ENCODE data around the gene SMIM29. TPM values are rescaled to one million over a fixed set of nuclear protein-coding genes. Genes with fewer than 3 reads are reported as not detected.

The SMIM29 gene
- total RNA-seq, 1 donor from 2014 or later = 25.8 TPM

DNA sequence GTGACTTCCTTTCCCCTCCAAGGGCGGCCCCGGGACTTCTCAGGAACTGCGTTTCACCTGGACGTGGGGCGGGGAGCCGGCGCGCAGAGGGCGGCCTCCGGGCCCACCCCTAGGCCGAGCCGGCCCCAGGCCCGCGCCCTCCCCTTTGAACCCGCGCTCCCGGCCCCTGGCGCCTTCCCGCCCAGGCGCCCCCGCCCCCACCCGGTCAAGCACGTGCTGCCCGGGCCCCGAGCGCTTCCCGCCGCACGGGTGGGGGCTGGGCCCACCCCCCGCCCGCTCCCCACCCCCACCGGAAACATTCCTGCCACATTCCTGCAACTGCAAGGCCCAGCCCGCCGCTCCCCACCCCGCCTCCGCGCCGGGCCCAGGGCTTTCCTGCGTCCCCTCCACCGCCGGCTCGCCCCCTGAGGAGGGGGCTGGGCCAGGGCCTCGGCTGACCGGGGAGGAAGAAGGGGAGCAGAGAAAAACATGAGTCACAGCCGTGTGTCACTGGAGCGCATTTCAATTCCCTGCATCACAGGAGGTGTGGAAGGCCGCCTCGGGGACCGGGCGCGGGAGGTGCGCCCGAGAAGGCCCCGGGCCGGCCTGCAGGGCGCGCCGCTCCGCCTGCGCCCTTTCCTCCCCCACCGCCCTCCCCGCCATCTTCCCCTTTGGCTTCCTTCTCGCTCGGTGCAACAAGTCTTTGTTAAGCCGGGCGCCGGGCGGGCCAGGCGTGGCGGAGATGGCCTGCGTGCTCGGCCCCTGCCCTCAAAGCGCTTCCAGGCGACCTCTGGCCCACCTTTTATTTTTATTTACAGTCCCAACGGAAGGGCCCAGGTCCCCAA lies 13.3 kb downstream of the SMIM29 start:
- TF ChIP-seq, protein P1, sequence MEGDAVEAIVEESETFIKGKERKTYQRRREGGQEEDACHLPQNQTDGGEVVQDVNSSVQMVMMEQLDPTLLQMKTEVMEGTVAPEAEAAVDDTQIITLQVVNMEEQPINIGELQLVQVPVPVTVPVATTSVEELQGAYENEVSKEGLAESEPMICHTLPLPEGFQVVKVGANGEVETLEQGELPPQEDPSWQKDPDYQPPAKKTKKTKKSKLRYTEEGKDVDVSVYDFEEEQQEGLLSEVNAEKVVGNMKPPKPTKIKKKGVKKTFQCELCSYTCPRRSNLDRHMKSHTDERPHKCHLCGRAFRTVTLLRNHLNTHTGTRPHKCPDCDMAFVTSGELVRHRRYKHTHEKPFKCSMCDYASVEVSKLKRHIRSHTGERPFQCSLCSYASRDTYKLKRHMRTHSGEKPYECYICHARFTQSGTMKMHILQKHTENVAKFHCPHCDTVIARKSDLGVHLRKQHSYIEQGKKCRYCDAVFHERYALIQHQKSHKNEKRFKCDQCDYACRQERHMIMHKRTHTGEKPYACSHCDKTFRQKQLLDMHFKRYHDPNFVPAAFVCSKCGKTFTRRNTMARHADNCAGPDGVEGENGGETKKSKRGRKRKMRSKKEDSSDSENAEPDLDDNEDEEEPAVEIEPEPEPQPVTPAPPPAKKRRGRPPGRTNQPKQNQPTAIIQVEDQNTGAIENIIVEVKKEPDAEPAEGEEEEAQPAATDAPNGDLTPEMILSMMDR (IDR thresholded peaks at IDR 0.05) = no peak
- CTCF ChIA-PET = no interaction called here

DNA sequence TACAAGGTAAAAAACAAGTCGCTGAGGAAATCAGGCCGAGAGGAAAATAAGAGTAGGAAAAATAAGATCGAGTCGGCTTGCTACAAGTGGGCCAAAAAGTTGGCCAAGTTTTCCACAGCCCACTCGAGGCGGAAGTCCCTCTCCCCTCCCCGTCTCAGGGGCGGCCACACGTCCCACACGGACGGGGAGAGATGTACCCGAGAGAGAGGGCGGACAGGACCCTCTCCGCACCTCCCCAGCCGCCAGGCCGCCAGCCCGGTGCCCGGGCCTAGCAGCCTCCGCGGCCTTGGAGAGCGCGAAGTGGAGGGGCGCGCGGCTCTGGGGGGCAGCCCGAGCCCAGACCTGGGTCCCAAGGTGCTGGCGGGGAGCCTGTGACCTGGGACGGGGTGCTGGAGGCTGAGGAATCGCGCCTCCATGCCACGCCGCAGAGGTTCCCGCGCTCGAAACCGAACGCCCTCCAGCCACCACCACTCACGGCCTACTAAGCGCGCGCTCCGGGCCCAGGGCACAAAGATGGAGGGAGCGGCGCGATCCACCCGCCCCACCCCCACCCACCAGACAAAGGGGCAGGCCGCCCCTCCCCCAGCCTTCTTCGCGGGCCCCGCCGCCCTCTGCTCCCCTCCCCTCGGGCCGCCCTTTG lies 14.0 kb downstream of the SMIM29 start:
- Mint-ChIP-seq H3K36me3 (ENCODE audit: low read depth) (peaks cover 11% of the 10 kb centered on the region), H3K4me3 (peak overlapping the region; percentile 64), H3K27me3 (no peaks in the 10 kb centered on the region), H3K27ac (peak overlapping the region; percentile 67), H3K4me1 (peaks cover 37% of the 10 kb centered on the region), H3K9me3 (no peaks in the 10 kb centered on the region)
- ChIA-PET POLR2A (interaction anchor here (3.5 kb wide), 1 partner anchor 11 kb away, joined by 26 read pairs; no protein-coding TSS in a partner anchor), CTCF (no interaction called here)
- ATAC-seq (ENCODE audit: low read depth) (no peak), DNase-seq (no peak)
- TF ChIP-seq, protein P1 (IDR thresholded peaks at IDR 0.05) = no peak
- intact Hi-C loops (cut with micrococcal nuclease) = loop anchor here (5.0 kb wide), 1 partner anchor 1023 kb away; the partner anchor contains the start of gene ZNF76

More for the DNA sequence above, 13.3 kb downstream of the SMIM29 start:
- Mint-ChIP-seq H3K27me3 (no peaks in the 10 kb centered on the region), H3K4me3 (peak overlapping the region; percentile 84), H3K4me1 (peaks cover 40% of the 10 kb centered on the region), H3K9me3 (no peaks in the 10 kb centered on the region), H3K36me3 (ENCODE audit: low read depth) (peaks cover 16% of the 10 kb centered on the region), H3K27ac (peak overlapping the region; percentile 95)
- ATAC-seq (ENCODE audit: low read depth) (peak; percentile 22), DNase-seq (peak; percentile 58)
- intact Hi-C loops (cut with micrococcal nuclease) = loop anchor here (1.0 to 5.0 kb wide), 4 partner anchors 11 to 1022 kb away; partner anchors contain the start of genes SNRPC and ZNF76
- POLR2A ChIA-PET = interaction anchor here (0.9 to 3.5 kb wide), 18 partner anchors 9 to 1160 kb away, joined by 3 to 297 read pairs (median 10); partner anchors contain the start of genes HLA-DPB1, NUDT3, RPS10 and SMIM29

DNA sequence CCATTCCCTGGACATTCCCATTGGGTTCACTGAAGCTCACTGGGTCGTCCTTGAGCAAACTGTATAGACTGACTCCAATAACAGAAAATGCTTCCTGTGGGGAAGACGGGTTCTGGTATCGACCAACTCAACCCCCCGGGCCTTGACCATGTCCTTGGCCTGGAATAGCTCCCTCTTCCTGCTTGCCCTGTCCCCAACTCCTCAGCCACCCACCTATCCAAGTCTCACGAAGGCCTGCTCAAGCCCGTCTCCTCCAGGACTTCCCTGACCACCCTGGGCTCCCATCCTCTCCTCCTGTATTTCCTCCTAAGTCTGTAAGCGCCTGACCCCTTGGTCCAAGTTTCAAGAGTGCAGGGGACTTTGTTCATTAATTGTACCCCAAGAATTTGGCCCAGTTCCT lies 14.9 kb downstream of the SMIM29 start:
- ChIA-PET CTCF (no interaction called here), POLR2A (interaction anchor here (0.9 to 3.5 kb wide), 2 partner anchors 10 to 14 kb away, joined by 3 to 26 read pairs; no protein-coding TSS in a partner anchor)
- Mint-ChIP-seq H3K9me3 (no peaks in the 10 kb centered on the region), H3K4me3 (peak overlapping the region; percentile 64), H3K36me3 (ENCODE audit: low read depth) (peaks cover 5% of the 10 kb centered on the region), H3K4me1 (peaks cover 34% of the 10 kb centered on the region), H3K27ac (peak overlapping the region; percentile 67), H3K27me3 (no peaks in the 10 kb centered on the region)
- intact Hi-C loops (cut with micrococcal nuclease) = no loop called here
- no peak for DNase-seq
- TF ChIP-seq, protein P1 (IDR thresholded peaks at IDR 0.05) = no peak
- no peak for ATAC-seq (ENCODE audit: low read depth)

DNA sequence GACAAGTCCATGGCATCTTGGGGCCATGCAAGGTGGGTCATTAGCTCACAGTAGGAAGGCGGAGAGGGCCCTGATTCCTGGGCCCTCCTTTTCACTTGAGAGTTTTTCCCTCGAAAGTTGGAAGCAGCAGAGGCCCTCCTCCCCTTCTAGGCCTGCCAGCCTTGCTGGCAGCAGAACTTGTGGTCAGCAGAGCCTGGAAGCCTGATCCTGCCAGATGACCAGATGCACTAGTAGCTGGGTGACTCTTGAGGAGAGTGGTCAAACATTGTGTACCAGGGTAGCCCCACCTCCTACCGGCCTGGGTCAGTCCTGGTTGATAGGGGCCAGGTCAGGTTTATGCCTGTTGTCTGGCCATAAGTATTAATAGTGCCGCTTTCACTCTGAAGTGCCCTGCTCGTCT lies 15.9 kb downstream of the SMIM29 start:
- intact Hi-C loops (cut with micrococcal nuclease) = no loop called here

More for the DNA sequence above, 15.9 kb downstream of the SMIM29 start:
- H3K4me3 Mint-ChIP-seq = no peak overlapping the region
- H3K27me3 Mint-ChIP-seq = no peaks in the 10 kb centered on the region
- no peaks in the 10 kb centered on the region for H3K36me3 Mint-ChIP-seq (ENCODE audit: low read depth)
- H3K27ac Mint-ChIP-seq = peak overlapping the region; percentile 67
- H3K9me3 Mint-ChIP-seq = no peaks in the 10 kb centered on the region
- no peak for DNase-seq
- ChIA-PET POLR2A (interaction anchor here (3.5 kb wide), 1 partner anchor 9 kb away, joined by 26 read pairs; no protein-coding TSS in a partner anchor), CTCF (interaction anchor here (1.1 kb wide), 1 partner anchor 37 kb away, joined by 3 read pairs; no protein-coding TSS in a partner anchor)
- H3K4me1 Mint-ChIP-seq = peaks cover 32% of the 10 kb centered on the region
- no peak for ATAC-seq (ENCODE audit: low read depth)
- TF ChIP-seq, protein P1 (IDR thresholded peaks at IDR 0.05) = no peak

Data from activated B cell treated with CpG ODN at 0.5 μM for 24 hours (primary cell).